ENCODE measurements around the gene CAMTA1. TPM values are rescaled to one million over a fixed set of nuclear protein-coding genes. Genes with fewer than 3 reads are reported as not detected.

The CAMTA1 gene
- total RNA-seq, 1 donor from 2014 or later, result 51.8 TPM

DNA sequence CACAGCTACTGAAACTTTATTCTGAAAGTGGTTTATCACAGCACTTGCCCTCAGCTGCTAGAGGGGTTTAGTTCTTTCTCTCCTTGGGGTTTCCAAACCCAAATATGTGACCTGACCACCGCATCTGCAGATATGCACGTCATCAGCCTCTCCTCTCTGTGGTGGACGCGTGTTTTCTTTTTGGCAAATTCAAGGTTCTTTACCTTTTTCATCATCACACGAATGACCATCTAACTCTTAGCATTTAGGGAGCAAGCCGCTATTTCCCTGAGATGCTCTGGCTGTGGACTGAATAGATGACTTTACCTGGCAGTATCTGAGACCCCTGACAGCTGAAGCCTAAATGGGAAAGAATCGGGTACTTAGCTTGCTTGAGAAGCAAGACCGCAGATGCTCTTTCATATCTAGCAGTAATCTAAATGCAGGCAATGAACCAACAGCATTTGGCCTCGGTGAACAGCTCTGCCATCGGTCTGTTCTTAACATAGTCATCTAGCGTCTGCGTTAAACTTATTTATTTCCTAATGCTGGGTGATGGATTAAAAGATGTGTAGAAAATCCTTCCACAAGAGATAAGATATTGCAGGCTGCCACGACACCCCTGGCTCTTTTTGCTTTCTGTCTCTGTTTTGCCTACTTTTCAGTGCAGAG is 463.4 kb downstream of the CAMTA1 start:
- DNase-seq (ENCODE audit: low spot score), result no peak

- no peak for DNase-seq (ENCODE audit: low spot score)
Measured at GRCh38 chr1:7249516-7249915, 464.3 kb downstream of the CAMTA1 start.

GRCh38 chr1:7250176-7250575 is 464.9 kb downstream of the CAMTA1 start:
- DNase-seq (ENCODE audit: low spot score), result no peak

GRCh38 chr1:7250597-7251453 is 465.6 kb downstream of the CAMTA1 start:
- no peak for DNase-seq (ENCODE audit: low spot score)

DNA sequence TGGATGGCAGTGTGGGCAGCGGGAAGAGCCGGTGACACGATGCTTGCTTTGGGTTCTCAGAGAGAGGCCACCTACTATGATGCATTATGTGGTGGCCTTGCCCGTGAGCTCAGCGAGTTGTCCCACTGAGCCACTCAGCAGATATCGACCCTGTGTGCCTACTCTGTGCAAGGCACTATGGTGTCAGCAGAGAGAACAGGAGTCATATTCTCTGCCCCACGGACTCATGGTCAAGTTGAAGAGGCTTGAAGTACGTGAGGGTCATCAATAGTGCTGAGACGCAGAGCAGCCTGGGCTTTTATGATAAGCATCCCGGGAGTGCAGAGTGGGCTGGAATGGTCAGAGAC is 466.2 kb downstream of the CAMTA1 start:
- no peak for DNase-seq (ENCODE audit: low spot score)

- DNase-seq (ENCODE audit: low spot score), result no peak
Measured at GRCh38 chr1:7252411-7253117, 467.3 kb downstream of the CAMTA1 start.

- DNase-seq (ENCODE audit: low spot score), result no peak
Measured at GRCh38 chr1:7253118-7253480, 467.8 kb downstream of the CAMTA1 start.

- DNase-seq (ENCODE audit: low spot score), result no peak
Measured at GRCh38 chr1:7253988-7254587, 468.8 kb downstream of the CAMTA1 start.

DNA sequence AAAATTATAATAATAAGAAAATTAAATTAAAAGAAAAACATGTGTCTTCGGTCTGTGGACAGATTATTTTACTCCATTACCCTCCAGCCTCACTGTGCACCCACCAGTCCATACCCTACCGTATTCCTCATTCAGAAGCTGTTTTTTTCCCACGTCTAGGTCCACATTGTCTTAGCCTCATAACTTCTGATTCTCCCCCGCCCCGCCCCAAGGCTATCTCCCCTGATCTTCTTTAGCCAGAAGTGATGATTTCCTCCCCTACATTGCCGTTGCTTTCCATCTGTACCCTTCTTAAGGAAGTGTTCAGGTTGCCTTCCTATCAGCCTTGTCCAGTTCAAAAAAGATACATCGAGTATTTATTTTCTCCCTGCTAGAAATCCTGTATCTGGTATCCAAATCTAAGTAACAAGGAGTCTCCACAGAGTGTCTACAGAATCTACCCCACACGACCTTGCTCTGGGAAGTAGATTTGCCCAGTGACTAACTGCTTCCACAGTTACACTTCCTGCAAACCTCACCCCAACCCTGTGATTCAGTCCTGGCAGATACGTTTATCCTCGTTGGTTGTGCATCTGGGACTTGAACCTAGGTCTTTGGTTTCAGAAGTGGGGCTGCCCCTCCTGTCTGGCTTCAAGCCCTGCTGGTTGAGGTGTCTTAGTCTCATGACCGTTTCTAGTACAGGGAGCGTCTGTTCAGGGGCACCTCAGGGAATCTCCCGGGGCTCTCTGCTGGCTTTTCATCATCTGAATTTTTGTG is 470.2 kb downstream of the CAMTA1 start:
- DNase-seq (ENCODE audit: low spot score), result no peak

GRCh38 chr1:7256526-7256925 is 471.3 kb downstream of the CAMTA1 start:
- no peak for DNase-seq (ENCODE audit: low spot score)

DNA sequence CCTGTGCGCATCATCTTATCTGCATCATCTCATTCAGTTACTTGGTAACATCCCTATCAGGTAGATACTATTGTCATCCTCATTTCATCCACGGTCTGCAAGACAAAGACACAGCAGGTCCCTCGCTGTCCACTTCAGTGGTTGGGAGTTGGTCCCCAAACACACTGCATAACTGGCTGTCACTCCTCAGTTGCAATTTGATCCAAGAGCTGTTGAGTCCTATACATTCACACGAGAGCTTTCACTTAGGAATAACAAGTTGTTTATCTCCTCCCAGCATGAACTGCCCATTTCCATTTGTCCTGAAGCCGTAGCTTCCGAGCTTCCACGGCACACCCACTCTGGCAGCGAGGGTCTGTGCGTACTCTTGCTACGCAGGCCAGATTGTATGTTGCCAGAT is 472.0 kb downstream of the CAMTA1 start:
- no peak for DNase-seq (ENCODE audit: low spot score)

DNA sequence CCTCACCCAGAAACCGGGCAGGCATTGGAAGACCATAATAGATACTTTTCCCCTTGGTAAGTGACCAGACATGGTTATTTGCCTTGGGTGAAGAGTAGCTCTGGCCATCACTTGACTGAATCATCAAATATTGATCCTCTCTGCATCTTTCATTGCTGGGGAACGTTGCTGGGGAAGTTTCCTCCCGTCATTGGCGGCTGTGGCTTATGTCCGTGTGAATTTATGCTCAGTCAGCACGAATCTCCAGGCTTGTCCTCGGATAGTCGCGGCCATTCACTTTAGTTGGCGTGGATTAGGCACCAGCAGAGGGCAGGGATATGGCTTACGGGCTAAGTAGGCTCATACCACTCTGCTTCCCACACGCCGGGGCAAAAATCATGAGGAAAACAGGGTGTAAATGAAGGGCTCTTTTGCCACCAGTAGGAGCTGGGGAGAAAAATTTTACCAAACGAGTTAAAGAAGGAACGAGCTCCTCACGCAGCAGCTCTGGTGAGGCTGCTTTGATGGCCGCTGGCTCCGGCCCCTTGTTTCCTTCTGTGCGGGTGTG is 473.4 kb downstream of the CAMTA1 start:
- DNase-seq (ENCODE audit: low spot score), result no peak

GRCh38 chr1:7259955-7260354 is 474.7 kb downstream of the CAMTA1 start:
- DNase-seq (ENCODE audit: low spot score), result no peak

- no peak for DNase-seq (ENCODE audit: low spot score)
Measured at GRCh38 chr1:7261490-7261889, 476.2 kb downstream of the CAMTA1 start.

- no peak for DNase-seq (ENCODE audit: low spot score)
Measured at GRCh38 chr1:7262611-7263010, 477.4 kb downstream of the CAMTA1 start.

DNA sequence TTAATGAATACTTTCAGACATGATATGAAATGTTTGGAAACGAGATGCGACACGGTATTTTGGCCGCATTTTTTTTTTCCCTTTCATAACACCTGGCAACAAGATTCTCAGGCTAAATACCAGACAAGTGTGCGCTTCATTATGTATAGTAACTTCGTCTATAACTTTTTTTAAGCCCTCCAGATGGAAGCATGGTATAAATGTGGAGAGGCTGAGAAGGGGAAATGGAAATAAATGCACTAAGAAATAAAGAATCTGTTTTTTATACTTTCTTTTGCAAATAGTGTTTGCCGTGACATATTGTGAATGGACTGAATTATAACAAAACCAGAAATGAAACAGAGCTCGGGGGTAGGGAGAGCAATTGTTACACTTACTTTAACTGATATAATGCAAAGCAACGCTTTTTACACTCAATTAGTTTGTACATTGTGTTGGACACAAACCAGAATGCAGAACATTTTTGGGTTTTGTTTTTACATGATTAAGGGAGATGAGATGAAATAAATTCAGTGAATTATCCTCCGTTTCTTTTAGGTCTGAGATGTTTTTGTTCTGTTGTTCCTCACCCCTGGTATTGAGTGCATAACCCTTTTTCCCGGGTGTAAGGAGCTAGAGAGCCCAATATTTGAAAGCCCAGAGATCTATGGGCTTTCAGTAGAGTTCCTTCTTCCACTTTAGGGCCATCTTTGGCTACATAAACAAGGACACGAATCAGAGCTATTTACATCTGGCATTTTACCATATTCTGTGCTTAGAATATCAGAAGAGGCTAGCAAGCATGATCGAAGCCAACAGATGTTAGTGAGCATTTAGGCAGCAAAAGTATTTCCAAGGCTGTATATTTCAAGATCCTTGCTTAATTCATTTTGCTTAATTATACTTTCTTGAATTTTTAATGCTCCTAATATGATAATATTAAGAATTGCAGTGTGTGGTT is 478.0 kb downstream of the CAMTA1 start:
- DNase-seq (ENCODE audit: low spot score), result no peak

- no peak for DNase-seq (ENCODE audit: low spot score)
Measured at GRCh38 chr1:7264101-7264500, 478.8 kb downstream of the CAMTA1 start.

DNA sequence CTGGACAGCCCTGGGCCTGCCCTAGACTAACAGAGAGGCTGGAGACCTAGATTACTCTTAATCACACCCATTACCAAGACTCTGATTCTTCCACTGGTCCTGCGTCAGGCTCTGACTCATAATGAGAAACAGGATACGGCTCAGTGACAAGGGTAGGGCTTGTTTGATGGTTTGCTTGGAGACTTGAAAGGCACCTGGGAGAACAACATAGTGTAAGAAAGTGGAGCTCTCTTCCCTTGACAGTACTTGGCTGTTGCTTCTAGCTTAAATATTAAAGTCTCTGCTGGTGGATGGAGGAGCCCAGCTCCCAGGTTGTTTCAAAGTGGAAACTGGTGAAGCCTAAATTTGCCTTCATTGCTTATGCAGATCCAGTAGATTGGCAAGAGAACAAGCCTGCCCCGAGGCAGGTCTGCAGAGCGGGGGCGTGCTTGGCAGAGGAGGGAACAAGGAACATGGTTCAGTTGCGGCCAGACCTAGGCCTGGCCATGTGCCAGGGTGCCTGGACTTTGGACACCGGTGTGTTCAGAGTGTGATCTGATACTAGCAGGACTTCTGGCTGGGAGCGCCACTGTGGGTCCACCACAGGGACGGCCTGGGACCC is 480.6 kb downstream of the CAMTA1 start:
- no peak for DNase-seq (ENCODE audit: low spot score)

- DNase-seq (ENCODE audit: low spot score), result no peak
Measured at GRCh38 chr1:7266561-7266960, 481.3 kb downstream of the CAMTA1 start.

Measured in mesenteric fat pad (tissue), 1 donor.